ENCODE data around the gene CCDC148.

Gene CCDC148

DNA sequence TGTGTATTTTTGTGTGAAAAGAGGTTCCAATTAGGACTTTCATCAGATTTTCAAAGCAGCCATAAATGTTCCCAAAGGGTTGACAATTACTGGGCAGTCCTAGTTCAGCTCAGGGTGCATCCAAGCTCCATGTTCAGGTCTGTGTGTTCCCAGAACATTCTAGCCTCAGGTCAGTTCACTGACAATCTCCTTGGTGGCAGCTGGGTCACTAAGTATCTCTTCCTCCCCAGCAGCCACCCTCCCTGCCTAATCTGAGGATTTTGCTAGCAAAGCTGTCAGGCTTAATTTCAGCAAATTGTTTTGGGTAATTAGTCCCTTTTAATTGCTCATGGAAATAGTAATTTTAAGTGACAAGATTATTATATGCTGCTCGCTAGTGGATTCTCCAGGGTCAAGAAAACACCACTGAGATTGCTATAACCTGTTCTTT is 325.1 kb downstream of the CCDC148 start:
- no peak overlapping the region for H3K4me3 ChIP-seq (replicated peaks; ENCODE audit: low read depth, low read length)
- TF ChIP-seq, protein P1, sequence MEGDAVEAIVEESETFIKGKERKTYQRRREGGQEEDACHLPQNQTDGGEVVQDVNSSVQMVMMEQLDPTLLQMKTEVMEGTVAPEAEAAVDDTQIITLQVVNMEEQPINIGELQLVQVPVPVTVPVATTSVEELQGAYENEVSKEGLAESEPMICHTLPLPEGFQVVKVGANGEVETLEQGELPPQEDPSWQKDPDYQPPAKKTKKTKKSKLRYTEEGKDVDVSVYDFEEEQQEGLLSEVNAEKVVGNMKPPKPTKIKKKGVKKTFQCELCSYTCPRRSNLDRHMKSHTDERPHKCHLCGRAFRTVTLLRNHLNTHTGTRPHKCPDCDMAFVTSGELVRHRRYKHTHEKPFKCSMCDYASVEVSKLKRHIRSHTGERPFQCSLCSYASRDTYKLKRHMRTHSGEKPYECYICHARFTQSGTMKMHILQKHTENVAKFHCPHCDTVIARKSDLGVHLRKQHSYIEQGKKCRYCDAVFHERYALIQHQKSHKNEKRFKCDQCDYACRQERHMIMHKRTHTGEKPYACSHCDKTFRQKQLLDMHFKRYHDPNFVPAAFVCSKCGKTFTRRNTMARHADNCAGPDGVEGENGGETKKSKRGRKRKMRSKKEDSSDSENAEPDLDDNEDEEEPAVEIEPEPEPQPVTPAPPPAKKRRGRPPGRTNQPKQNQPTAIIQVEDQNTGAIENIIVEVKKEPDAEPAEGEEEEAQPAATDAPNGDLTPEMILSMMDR (IDR thresholded peaks at IDR 0.05; ENCODE audit: low read length, missing control alignments): no peak
- no peak for DNase-seq (ENCODE audit: low read depth)

DNA sequence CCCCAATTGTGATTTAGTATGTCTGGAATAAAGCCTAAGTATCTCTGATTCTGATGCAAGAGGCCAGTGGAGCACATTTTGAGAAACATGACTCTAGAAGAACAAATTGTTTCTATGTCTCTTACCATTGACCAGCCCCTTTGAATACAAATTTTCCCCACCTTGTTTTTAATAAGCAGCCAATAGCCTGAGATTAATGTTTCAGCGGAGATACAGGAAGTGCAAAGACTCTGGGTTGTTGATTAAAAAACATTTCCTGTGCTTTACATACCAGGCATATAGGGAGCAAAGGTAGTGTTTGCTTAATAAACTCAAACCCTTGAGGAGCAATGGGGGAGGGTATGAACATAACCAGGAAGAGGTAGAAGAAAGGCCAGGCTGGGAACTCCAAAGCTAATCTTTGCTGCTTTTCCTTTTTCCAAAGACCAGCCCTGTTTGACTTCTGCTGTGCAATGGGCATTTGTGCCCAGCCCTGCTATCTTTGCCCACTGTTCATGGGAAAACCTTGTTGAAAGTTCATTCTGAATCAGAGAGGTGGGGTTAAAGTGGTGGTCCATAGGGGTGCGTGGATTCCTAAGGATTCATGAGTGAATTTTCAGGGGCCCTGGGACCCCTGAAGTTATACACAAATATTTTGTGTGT is 325.6 kb downstream of the CCDC148 start:
- H3K4me3 ChIP-seq (replicated peaks; ENCODE audit: low read depth, low read length): no peak overlapping the region
- TF ChIP-seq, protein P1 (IDR thresholded peaks at IDR 0.05; ENCODE audit: low read length, missing control alignments): no peak
- DNase-seq (ENCODE audit: low read depth): no peak

DNA sequence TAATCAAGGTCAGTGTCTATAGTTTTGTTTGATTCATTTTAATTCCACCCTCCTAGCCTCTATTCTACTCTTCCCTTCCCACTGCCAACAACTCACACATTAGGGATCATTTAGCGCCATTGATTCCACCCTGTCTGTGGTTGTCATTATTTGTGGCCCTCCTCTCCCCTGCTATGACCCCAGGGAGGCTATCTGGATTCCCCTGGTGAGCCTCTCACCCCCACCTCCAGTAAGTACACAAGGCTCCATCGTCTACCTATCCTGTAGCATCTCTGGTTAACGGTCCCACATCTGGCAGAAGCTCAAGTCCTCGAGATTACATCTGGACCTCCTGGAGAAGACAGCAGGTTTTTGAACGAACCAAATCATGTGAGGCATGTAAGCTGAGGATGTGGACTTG is 327.5 kb downstream of the CCDC148 start:
- DNase-seq (ENCODE audit: low read depth): no peak
- no peak overlapping the region for H3K4me3 ChIP-seq (replicated peaks; ENCODE audit: low read depth, low read length)
- TF ChIP-seq, protein P1 (IDR thresholded peaks at IDR 0.05; ENCODE audit: low read length, missing control alignments): no peak

DNA sequence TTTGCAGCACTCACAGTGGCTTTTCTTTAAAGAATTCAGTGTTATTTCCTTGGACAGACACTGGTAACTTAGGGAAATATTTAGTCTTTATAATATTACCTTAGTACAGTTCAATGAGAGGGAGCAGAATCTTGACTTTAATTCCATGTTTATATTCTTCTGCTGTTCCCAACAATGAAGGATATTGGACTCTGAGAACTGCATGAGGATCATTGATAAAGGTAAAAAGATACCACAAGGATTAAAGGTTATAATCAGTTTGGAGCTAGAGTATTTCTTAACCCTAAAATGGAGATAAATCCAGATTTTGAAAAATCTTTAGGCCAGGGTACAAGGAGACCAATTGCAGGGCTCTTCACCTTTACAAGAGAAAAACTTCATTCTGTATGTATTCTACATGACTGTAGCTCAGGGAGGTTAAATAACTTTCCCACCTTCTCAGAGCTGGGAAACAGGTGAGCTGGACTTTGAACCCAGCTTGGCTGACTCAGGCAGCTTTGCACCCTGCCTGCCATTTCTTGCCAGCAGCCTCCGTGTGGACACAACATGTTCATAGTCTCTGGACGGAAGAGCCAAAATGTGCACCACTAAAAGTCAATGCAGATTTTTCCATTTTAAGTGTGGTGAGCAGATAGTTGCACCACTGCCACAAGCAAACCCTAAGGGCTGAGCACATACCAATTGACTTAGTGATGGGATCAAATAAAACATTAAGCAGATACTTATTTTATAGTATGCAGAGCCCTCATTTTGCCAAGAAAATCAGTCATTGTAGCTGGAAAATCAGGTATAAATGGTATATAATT is 328.2 kb downstream of the CCDC148 start:
- TF ChIP-seq, protein P1 (IDR thresholded peaks at IDR 0.05; ENCODE audit: low read length, missing control alignments): no peak
- DNase-seq (ENCODE audit: low read depth): no peak

DNA sequence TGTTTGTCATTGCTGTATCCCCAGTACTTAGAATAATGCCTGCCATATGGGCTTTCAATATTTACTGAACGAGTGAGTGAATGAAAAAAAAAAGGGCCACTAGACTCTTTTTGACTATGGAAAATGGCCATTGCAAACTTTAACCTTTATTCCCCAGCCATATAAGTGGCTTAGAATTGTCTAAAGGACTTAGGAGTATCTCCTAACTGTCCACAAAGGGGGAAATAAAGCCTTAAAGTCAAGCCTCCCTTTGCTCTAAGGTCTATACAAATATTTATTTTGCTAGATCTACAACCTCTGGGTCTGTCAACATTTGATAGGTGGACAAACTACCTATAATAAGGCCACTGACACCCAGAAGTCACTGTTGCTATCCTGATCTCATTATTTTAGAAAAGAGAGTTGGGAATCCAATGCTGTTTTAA is 329.2 kb downstream of the CCDC148 start:
- no peak overlapping the region for H3K4me3 ChIP-seq (replicated peaks; ENCODE audit: low read depth, low read length)
- no peak for DNase-seq (ENCODE audit: low read depth)
- TF ChIP-seq, protein P1 (IDR thresholded peaks at IDR 0.05; ENCODE audit: low read length, missing control alignments): no peak

More for the DNA sequence above, 328.2 kb downstream of the CCDC148 start:
- H3K4me3 ChIP-seq (replicated peaks; ENCODE audit: low read depth, low read length): no peak overlapping the region

DNA sequence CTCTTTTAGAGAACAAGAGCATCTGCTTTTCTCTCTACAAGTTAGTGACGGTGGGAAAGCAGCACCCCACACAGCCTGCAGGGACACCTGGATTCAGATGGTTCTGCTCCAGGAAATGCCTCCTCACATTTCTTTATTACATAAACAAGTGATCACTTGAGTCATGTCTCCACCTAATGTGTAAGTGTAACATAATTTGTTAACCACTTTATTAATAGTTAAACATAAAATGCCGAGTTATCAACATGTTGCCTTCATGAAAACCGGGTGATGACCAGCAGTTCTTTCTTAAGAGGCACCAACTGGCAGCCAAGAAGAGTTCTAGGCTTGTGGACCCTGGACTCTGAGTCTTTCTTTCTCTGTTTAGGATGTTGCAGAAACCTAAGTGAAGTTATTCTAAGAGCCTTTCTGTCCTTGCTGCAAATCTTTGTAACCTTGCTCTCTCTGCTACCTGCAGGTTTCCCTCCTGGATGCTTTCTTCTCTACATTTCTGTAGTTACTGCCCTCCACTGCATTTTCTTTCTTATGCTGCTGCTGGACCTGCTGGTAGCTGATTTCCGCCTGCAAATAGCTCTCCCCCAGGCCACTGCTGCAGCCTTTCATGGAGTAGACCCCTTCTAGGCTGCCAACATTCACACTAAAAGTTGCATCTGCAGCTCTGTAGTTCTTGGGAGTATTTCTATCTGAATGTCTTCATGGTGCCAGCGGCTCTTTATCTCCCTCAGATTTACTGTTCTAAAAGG is 330.6 kb downstream of the CCDC148 start:
- TF ChIP-seq, protein P1 (IDR thresholded peaks at IDR 0.05; ENCODE audit: low read length, missing control alignments): no peak
- DNase-seq (ENCODE audit: low read depth): no peak
- H3K4me3 ChIP-seq (replicated peaks; ENCODE audit: low read depth, low read length): no peak overlapping the region

All from fibroblast of pulmonary artery (primary cell).